GM18951 (cell line): ENCODE measurements around the gene TMEM8B.

Experiments used
- POLR2A ChIP-seq: IDR thresholded peaks from 4 replicates; pipeline ENCODE4 v1.6.1; 2011; ENCODE audit warnings: mild to moderate bottlenecking; ENCODE audit not compliant: insufficient read length, insufficient read depth; ENCODE audit errors: extremely low read depth
- in situ Hi-C: fragments of 300-500 bp; cut with MboI; formaldehyde crosslinking; loops from one replicate; pipeline ENCODE4 v1.12.0; 2022; ENCODE audit warnings: low sequenced_read_pairs, mixed read lengths, inconsistent platforms; ENCODE audit not compliant: unreplicated experiment

The TMEM8B gene

GRCh38 chr9:35904338-35904737 lies 75.3 kb downstream of the TMEM8B start:
- in situ Hi-C loops, result no loop called here
- no peak for TF ChIP-seq POLR2A

GRCh38 chr9:35905051-35905781 lies 76.2 kb downstream of the TMEM8B start:
- TF ChIP-seq POLR2A, result no peak
- in situ Hi-C loops, result no loop called here

GRCh38 chr9:35905912-35906679 lies 77.1 kb downstream of the TMEM8B start, which contains the start of gene HRCT1:
HRCT1 (plus strand) TSS chr9:35906202; CDS start chr9:35906288, 86 bp downstream.
- no peak for TF ChIP-seq POLR2A
- in situ Hi-C loops, result no loop called here

GRCh38 chr9:35906923-35907699 lies 78.1 kb downstream of the TMEM8B start:
- no peak for TF ChIP-seq POLR2A
- in situ Hi-C loops, result no loop called here

GRCh38 chr9:35907711-35908503 lies 78.9 kb downstream of the TMEM8B start:
- in situ Hi-C loops, result no loop called here
- TF ChIP-seq POLR2A, result no peak

- in situ Hi-C loops, result no loop called here
- no peak for TF ChIP-seq POLR2A
These were observed 79.6 kb downstream of the TMEM8B start for GRCh38 chr9:35908504-35909125.

GRCh38 chr9:35909274-35909673 lies 80.2 kb downstream of the TMEM8B start, which contains the start of gene SPAAR:
SPAAR (plus strand) TSS chr9:35909490; CDS start chr9:35910464, 974 bp downstream.
- no peak for TF ChIP-seq POLR2A
- in situ Hi-C loops, result no loop called here

- in situ Hi-C loops, result no loop called here
- no peak for TF ChIP-seq POLR2A
These were observed 80.9 kb downstream of the TMEM8B start for GRCh38 chr9:35909687-35910612.

- in situ Hi-C loops, result no loop called here
- no peak for TF ChIP-seq POLR2A
These were observed 81.8 kb downstream of the TMEM8B start for GRCh38 chr9:35910613-35911359.

- TF ChIP-seq POLR2A, result no peak
- in situ Hi-C loops, result no loop called here
These were observed 82.7 kb downstream of the TMEM8B start for GRCh38 chr9:35911690-35912089.
